Fibroblast of mammary gland (primary cell): ENCODE measurements around the gene XYLT2.

Source experiments
- DNase-seq: peaks from one replicate; pipeline ENCODE4 v3.0.0-alpha.2; 2010; ENCODE audit warnings: low read depth
- H3K4me3 ChIP-seq: 2 replicates; pipeline ENCODE4 v1.5.1; 2011; ENCODE audit warnings: low read depth, mild to moderate bottlenecking, low read length, moderate library complexity; ENCODE audit not compliant: control insufficient read depth
- CTCF ChIP-seq: conservative IDR thresholded peaks from 2 replicates; pipeline ENCODE4 v1.5.1; 2011; ENCODE audit warnings: low read depth, low read length, inconsistent platforms; ENCODE audit not compliant: control insufficient read depth, insufficient read depth

XYLT2 gene

GRCh38 chr17:50364061-50364458 is 18.1 kb downstream of the XYLT2 start:
- H3K4me3 ChIP-seq, result no peak overlapping the region
- DNase-seq, result no peak
- no peak for TF ChIP-seq CTCF

GRCh38 chr17:50364715-50365114 is 18.8 kb downstream of the XYLT2 start:
- H3K4me3 ChIP-seq, result no peak overlapping the region
- TF ChIP-seq CTCF, result no peak
- no peak for DNase-seq

GRCh38 chr17:50365165-50365564 is 19.2 kb downstream of the XYLT2 start:
- DNase-seq, result no peak
- TF ChIP-seq CTCF, result no peak

GRCh38 chr17:50365649-50366393 is 19.9 kb downstream of the XYLT2 start:
- DNase-seq, result no peak

More at GRCh38 chr17:50365165-50365564, 19.2 kb downstream of the XYLT2 start:
- H3K4me3 ChIP-seq, result no peak overlapping the region

GRCh38 chr17:50367401-50367800 is 21.5 kb downstream of the XYLT2 start:
- H3K4me3 ChIP-seq, result no peak overlapping the region
- TF ChIP-seq CTCF, result no peak
- no peak for DNase-seq

More at GRCh38 chr17:50365649-50366393, 19.9 kb downstream of the XYLT2 start:
- TF ChIP-seq CTCF, result no peak
- H3K4me3 ChIP-seq, result no peak overlapping the region

- DNase-seq, result no peak
- TF ChIP-seq CTCF, result no peak
- H3K4me3 ChIP-seq, result no peak overlapping the region
Measured at GRCh38 chr17:50370052-50370451, 24.1 kb downstream of the XYLT2 start.
